B cell (primary cell): ENCODE data around the gene TAF1A. TPM values are rescaled to one million over a fixed set of nuclear protein-coding genes. Genes with fewer than 3 reads are reported as not detected.

Experiments used
- ATAC-seq: fragments of 200-7000 bp; cut with Tn5 transposase; one replicate; pipeline ENCODE4 v1.10.0; 2021; ENCODE audit warnings: low read depth, mild to moderate bottlenecking, moderate number of reproducible peaks, moderate library complexity
- CTCF ChIA-PET: fragments of 350-600 bp; sonication (Branson Sonifier 250); formaldehyde crosslinking; loops from one replicate; lab custom pipeline; 2021; ENCODE audit warnings: antibody characterized with exemption, inconsistent platforms; lab: Charles Lee
- POLR2A ChIA-PET: fragments of 350-600 bp; sonication (Branson Sonifier 250); formaldehyde crosslinking; loops from one replicate; lab custom pipeline; 2021; ENCODE audit warnings: antibody characterized with exemption; lab: Charles Lee
- DNase-seq: peaks from one replicate; pipeline ENCODE4 v3.0.0; 2013
- H2AFZ ChIP-seq: 2 replicates; pipeline ENCODE4 v1.6.1; 2012; ENCODE audit warnings: mild to moderate bottlenecking, low read depth, low read length; ENCODE audit not compliant: insufficient read depth, poor library complexity, severe bottlenecking
- H3K27ac ChIP-seq, 2 donors: 1 replicate in 1 of 2; 2 replicates in 1 of 2; pipeline ENCODE4 v1.5.1; 2012 to 2013; ENCODE audit warnings: low read length in 2 of 2, mild to moderate bottlenecking in 2 of 2, moderate library complexity in 1 of 2
- H3K27me3 ChIP-seq, 4 experiments: fragments of 200-600 bp in 1 of 4; sonication (generic) in 1 of 4; replicated peaks in 1 of 4; 1 replicate in 2 of 4; 2 replicates in 2 of 4; pipeline versions ENCODE4 v1.6.1 to v1.7.0; 2013 to 2016; ENCODE audit warnings: low read length in 3 of 4, mild to moderate bottlenecking in 2 of 4, mixed read lengths in 1 of 4, moderate library complexity in 1 of 4; ENCODE audit not compliant: insufficient read depth in 4 of 4, control insufficient read depth in 3 of 4; ENCODE audit errors: control extremely low read depth in 1 of 4
- H3K36me3 ChIP-seq, 2 experiments: replicated peaks in 1 of 2; 1 replicate in 1 of 2; 2 replicates in 1 of 2; pipeline versions ENCODE4 v1.6.1 to v1.7.1; 2013; ENCODE audit warnings: low read length in 1 of 2; ENCODE audit not compliant: insufficient read depth in 2 of 2, control insufficient read depth in 1 of 2; ENCODE audit errors: control extremely low read depth in 1 of 2, extremely low read depth in 1 of 2
- H3K4me1 ChIP-seq, 2 donors: fragments of 200-600 bp in 1 of 2; sonication (generic) in 1 of 2; 1 replicate in 1 of 2; 2 replicates in 1 of 2; pipeline versions ENCODE4 v1.5.1 to v1.6.1; 2013 to 2017; ENCODE audit warnings: low read length in 2 of 2; ENCODE audit not compliant: control insufficient read depth in 2 of 2, insufficient read depth in 2 of 2
- H3K4me2 ChIP-seq: replicated peaks from 2 replicates; pipeline ENCODE3; 2012; ENCODE audit warnings: mild to moderate bottlenecking, low read depth, low read length; ENCODE audit not compliant: poor library complexity, severe bottlenecking
- H3K4me3 ChIP-seq, 5 experiments: fragments of 200-600 bp in 1 of 5; sonication (generic) in 1 of 5; 1 replicate in 3 of 5; 2 replicates in 2 of 5; pipeline versions ENCODE4 v1.5.1 to v1.7.0; 2011 to 2016; ENCODE audit warnings: low read length in 4 of 5, mild to moderate bottlenecking in 4 of 5, low read depth in 2 of 5, control low read depth in 1 of 5, moderate library complexity in 1 of 5; ENCODE audit not compliant: insufficient read depth in 1 of 5; ENCODE audit errors: control extremely low read depth in 1 of 5, extremely low read depth in 1 of 5
- H3K79me2 ChIP-seq: fragments of 200-600 bp; sonication (generic); one replicate; pipeline ENCODE4 v1.6.0; 2016; ENCODE audit warnings: low read length; ENCODE audit not compliant: control insufficient read depth, insufficient read depth
- H3K9ac ChIP-seq: fragments of 200-600 bp; sonication (generic); 2 replicates; pipeline ENCODE4 v1.6.1; 2017; ENCODE audit warnings: mild to moderate bottlenecking, low read length, moderate library complexity
- H3K9me3 ChIP-seq, 3 donors: one replicate each; pipeline versions ENCODE4 v1.6.1 to v1.7.1; 2013; ENCODE audit warnings: low read length in 2 of 3; ENCODE audit not compliant: control insufficient read depth in 2 of 3, insufficient read depth in 1 of 3; ENCODE audit errors: control extremely low read depth in 1 of 3
- H4K20me1 ChIP-seq: 2 replicates; pipeline ENCODE4 v1.6.0; 2012; ENCODE audit warnings: mild to moderate bottlenecking, low read length; ENCODE audit not compliant: insufficient read depth, control insufficient read depth, poor library complexity, severe bottlenecking
- H3K27ac Mint-ChIP-seq: one replicate; pipeline ENCODE4 v1.8.0; 2021; ENCODE audit warnings: mixed read lengths
- H3K27me3 Mint-ChIP-seq: one replicate; pipeline ENCODE4 v1.8.0; 2021; ENCODE audit warnings: mixed read lengths
- H3K4me1 Mint-ChIP-seq: one replicate; pipeline ENCODE4 v1.8.0; 2021; ENCODE audit warnings: mixed read lengths
- H3K4me3 Mint-ChIP-seq: one replicate; pipeline ENCODE4 v1.8.0; 2021; ENCODE audit warnings: mixed read lengths
- H3K9me3 Mint-ChIP-seq: one replicate; pipeline ENCODE4 v1.8.0; 2022; ENCODE audit warnings: mixed read lengths; ENCODE audit not compliant: insufficient read depth
- EZH2 ChIP-seq: IDR thresholded peaks from 2 replicates; pipeline ENCODE4 v1.6.1; 2012; ENCODE audit warnings: borderline replicate concordance, low read depth, mild to moderate bottlenecking, moderate library complexity, low read length; ENCODE audit not compliant: insufficient read depth, poor library complexity, severe bottlenecking
- WGBS: methylation state at CpG from one replicate; pipeline ENCODE4 v1.1.5; 2013; ENCODE audit warnings: missing lambda C conversion rate; ENCODE audit not compliant: insufficient coverage; 5-methylcytosine and 5-hydroxymethylcytosine counted together
- intact Hi-C: fragments of 100-400 bp; cut with micrococcal nuclease; formaldehyde crosslinking; loops from one replicate; pipeline ENCODE4 v1.10.0; 2022
- polyA plus RNA-seq: library from polyadenylated mRNA; depleted of rRNA; stranded (reverse); fragments of >200 nt; gene quantifications from 2 replicates; pipeline ENCODE4 v1.2.3, GENCODE V29; 2012
- total RNA-seq, 2 donors: library from RNA; stranded (reverse); fragments of 120-200 nt in 1 of 2; gene quantifications; 1 replicate in 1 of 2; 2 replicates in 1 of 2; pipeline versions ENCODE4 v1.2.3 to v1.2.4, GENCODE V29; 2013 to 2022
- TF ChIP-seq, protein P1 (sequence below): fragments of 200-600 bp; IDR thresholded peaks from one replicate; pipeline ENCODE4 v1.8.0; 2022; ENCODE audit warnings: antibody characterized with exemption, mild to moderate bottlenecking

Gene TAF1A
- total and polyA plus RNA-seq, 2 donors (not counting 1 experiment from before 2014, with no cell fraction given) = 12.7 to 23.7 TPM

DNA sequence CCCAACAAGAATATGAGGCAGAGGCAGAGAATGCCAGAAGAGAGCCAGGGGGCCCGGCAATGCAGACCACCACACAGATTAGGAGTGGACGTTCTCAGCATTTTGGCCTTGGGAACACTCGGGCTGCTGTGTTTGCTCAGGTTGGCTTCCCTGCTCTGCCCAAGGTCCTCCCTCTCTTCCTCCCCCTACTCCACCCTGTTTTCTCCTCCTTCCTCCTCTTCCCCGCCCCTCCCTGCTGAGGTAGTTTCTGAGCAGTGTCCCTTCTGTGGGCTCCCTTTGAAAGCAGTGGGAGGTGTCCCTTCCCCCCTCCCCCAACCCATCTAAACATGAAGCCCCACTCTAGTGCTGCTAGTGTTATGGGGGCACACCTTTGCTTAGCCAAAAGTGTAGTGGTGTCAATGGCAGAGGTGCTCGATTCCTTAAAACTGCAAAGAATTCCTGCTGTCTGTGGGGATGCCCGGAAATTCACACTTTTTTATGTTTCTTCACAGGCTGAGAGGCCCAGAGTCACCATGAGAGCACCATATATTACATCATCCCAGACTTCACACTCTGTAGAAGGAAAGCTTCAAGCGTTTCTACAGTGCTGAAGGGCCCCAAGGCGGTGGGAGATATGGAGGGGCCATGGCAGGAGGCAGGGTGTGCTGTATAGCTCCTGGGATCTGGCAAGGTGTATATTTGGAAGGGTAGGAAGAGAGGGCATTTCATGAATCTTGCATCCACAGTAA lies 41.6 kb downstream of the TAF1A start, which contains the start of gene HHIPL2:
Gene HHIPL2, minus strand, starts transcription at position 161 of the 728 bp plus-strand sequence. Its CDS starts 60 bp downstream, at position 101.
- H3K9me3 ChIP-seq = no peaks in the 10 kb centered on the region
- intact Hi-C loops = no loop called here
- no peaks in the 10 kb centered on the region for H4K20me1 ChIP-seq
- DNase-seq = no peak
- ChIA-PET CTCF (no interaction called here), POLR2A (no interaction called here)
- no peaks in the 10 kb centered on the region for H3K4me1 ChIP-seq
- Mint-ChIP-seq H3K27ac (no peak within 1 kb of the TSS), H3K4me3 (no peak within 1 kb of the TSS), H3K4me1 (peaks cover 2% of the 10 kb centered on the region), H3K27me3 (peaks cover 23% of the 10 kb centered on the region), H3K9me3 (no peaks in the 10 kb centered on the region)
- H3K27ac ChIP-seq = no peak within 1 kb of the TSS
- ATAC-seq = no peak
- no peaks in the 10 kb centered on the region for H3K36me3 ChIP-seq
- peaks cover 0 to 16% (median 7%) of the 10 kb centered on the region in 4 experiments for H3K27me3 ChIP-seq
- H3K79me2 ChIP-seq = no peaks in the 10 kb centered on the region
- no peak within 1 kb of the TSS for H3K9ac ChIP-seq
- no peak within 1 kb of the TSS for H2AFZ ChIP-seq
- no peak within 1 kb of the TSS for H3K4me3 ChIP-seq
- TF ChIP-seq, protein P1, sequence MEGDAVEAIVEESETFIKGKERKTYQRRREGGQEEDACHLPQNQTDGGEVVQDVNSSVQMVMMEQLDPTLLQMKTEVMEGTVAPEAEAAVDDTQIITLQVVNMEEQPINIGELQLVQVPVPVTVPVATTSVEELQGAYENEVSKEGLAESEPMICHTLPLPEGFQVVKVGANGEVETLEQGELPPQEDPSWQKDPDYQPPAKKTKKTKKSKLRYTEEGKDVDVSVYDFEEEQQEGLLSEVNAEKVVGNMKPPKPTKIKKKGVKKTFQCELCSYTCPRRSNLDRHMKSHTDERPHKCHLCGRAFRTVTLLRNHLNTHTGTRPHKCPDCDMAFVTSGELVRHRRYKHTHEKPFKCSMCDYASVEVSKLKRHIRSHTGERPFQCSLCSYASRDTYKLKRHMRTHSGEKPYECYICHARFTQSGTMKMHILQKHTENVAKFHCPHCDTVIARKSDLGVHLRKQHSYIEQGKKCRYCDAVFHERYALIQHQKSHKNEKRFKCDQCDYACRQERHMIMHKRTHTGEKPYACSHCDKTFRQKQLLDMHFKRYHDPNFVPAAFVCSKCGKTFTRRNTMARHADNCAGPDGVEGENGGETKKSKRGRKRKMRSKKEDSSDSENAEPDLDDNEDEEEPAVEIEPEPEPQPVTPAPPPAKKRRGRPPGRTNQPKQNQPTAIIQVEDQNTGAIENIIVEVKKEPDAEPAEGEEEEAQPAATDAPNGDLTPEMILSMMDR = no peak
- no peak for TF ChIP-seq EZH2
- 78% methylated on average over 6 of the region's 8 CpGs for WGBS
- H3K4me2 ChIP-seq = no peak within 1 kb of the TSS

DNA sequence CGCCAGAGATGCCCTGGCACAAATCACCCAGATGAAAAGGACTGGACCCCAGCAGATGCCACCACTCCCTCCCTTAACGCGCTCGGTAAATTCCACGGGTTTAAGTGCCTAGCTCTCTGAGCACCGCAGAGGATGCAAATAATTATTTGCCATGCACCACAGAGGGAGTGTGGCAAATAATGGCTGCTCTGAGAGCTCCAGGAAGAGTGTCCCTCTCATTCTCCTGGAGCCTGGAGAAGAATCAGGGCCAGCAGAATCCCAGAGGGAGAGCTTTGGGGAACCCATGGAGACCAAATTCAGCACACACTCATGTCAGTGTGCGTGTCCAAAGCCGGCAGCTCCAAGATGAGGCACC lies 42.5 kb downstream of the TAF1A start:
- TF ChIP-seq, protein P1 = no peak
- TF ChIP-seq EZH2 = no peak
- Histone ChIP-seq H3K36me3 (no peaks in the 10 kb centered on the region), H3K4me2 (no peak overlapping the region), H3K9me3 (no peaks in the 10 kb centered on the region), H3K79me2 (no peaks in the 10 kb centered on the region), H2AFZ (no peak overlapping the region), H3K27me3 (peaks cover 0 to 16% (median 7%) of the 10 kb centered on the region in 4 experiments), H3K4me1 (no peaks in the 10 kb centered on the region), H3K4me3 (no peak overlapping the region), H4K20me1 (no peaks in the 10 kb centered on the region), H3K9ac (no peak overlapping the region), H3K27ac (no peak overlapping the region)
- no peak overlapping the region for H3K27ac Mint-ChIP-seq
- H3K4me3 Mint-ChIP-seq = no peak overlapping the region
- H3K27me3 Mint-ChIP-seq = peaks cover 26% of the 10 kb centered on the region
- intact Hi-C loops = no loop called here
- no peak for ATAC-seq
- WGBS = 77% methylated on average over 8 of the region's 8 CpGs
- no peak for DNase-seq
- no peaks in the 10 kb centered on the region for H3K9me3 Mint-ChIP-seq
- CTCF ChIA-PET = no interaction called here
- POLR2A ChIA-PET = no interaction called here
- no peaks in the 10 kb centered on the region for H3K4me1 Mint-ChIP-seq
